Upper lobe of left lung (tissue), 6 donors: Measurements from ENCODE around the gene OSBPL2. TPM values are rescaled to one million over a fixed set of nuclear protein-coding genes. Genes with fewer than 3 reads are reported as not detected.
A peak's percentile ranks its signal among the peaks of the same experiment; 100 is the strongest.

Source experiments
- ATAC-seq, 2 donors: fragments of 200-7000 bp; cut with Tn5 transposase; one replicate each; pipeline ENCODE4 v1.9.1; 2022; ENCODE audit warnings: mild to moderate bottlenecking in 2 of 2, moderate library complexity in 2 of 2; ENCODE audit not compliant: low FRiP score in 2 of 2
- DNase-seq, 2 donors: peaks; one replicate each; pipeline ENCODE4 v3.0.0-alpha.2; 2019 to 2020
- H3K27ac ChIP-seq, 4 donors: fragments of 200-600 bp; sonication (generic); one replicate each; pipeline ENCODE4 v1.5.1; 2016 to 2019
- H3K27me3 ChIP-seq, 4 donors: fragments of 200-600 bp; sonication (generic); one replicate each; pipeline ENCODE4 v1.5.1; 2017 to 2019
- H3K36me3 ChIP-seq, 4 donors: fragments of 200-600 bp; sonication (generic); one replicate each; pipeline ENCODE4 v1.5.1; 2016 to 2019
- H3K4me1 ChIP-seq, 4 donors: fragments of 200-600 bp; sonication (generic); one replicate each; pipeline ENCODE4 v1.5.1; 2018 to 2019
- H3K4me3 ChIP-seq, 4 donors: fragments of 200-600 bp; sonication (generic); one replicate each; pipeline ENCODE4 v1.5.1; 2017 to 2019; ENCODE audit warnings: mild to moderate bottlenecking in 2 of 4, moderate library complexity in 1 of 4
- H3K9me3 ChIP-seq, 4 donors: fragments of 200-600 bp; sonication (generic); one replicate each; pipeline ENCODE4 v1.5.1; 2018 to 2019
- CTCF ChIP-seq, 6 experiments: fragments of 450-650 bp in 4 of 6; fragments of 200-600 bp in 2 of 6; sonication (generic) in 2 of 6; IDR thresholded peaks; one replicate each; pipeline ENCODE4 v1.5.1; 2016 to 2019; ENCODE audit warnings: antibody characterized with exemption in 6 of 6
- EP300 ChIP-seq, 4 donors: sonication (generic); formaldehyde crosslinking; IDR thresholded peaks; one replicate each; pipeline ENCODE4 v1.5.1; 2017; ENCODE audit warnings: antibody characterized with exemption in 4 of 4, control low read depth in 2 of 4
- POLR2A ChIP-seq, 4 donors: fragments of 450-650 bp; IDR thresholded peaks; one replicate each; pipeline ENCODE4 v1.5.1; 2016 to 2017; ENCODE audit warnings: antibody characterized with exemption in 4 of 4, mild to moderate bottlenecking in 2 of 4
- POLR2AphosphoS5 ChIP-seq, 2 donors: sonication (generic); formaldehyde crosslinking; IDR thresholded peaks; one replicate each; pipeline ENCODE4 v1.5.1; 2017; ENCODE audit warnings: antibody characterized with exemption in 2 of 2
- WGBS, 2 donors: methylation state at CpG; one replicate each; pipeline ENCODE4 v1.1.5; 2017 to 2018; 5-methylcytosine and 5-hydroxymethylcytosine counted together
- total RNA-seq, 6 donors: library from RNA; depleted of rRNA in 4 of 6; stranded (reverse); fragments of >200 nt in 4 of 6; gene quantifications; one replicate each; pipeline versions ENCODE4 v1.1.0 to v1.2.1, GENCODE V29; 2016 to 2021
- donor health status: DM: no; HTN: no; CAD: no; lungs with moderate emphysema.
- donor health status: DM: no; HTN: yes; CAD: no; lungs with severe emphysema.

Gene OSBPL2
- total RNA-seq, 6 donors from 2014 or later = 35.7 to 65.0 (median 48.0) TPM

- no peak overlapping the region for H3K27ac ChIP-seq
- DNase-seq = peak in 1 of 2 donors; percentile 73
- no peaks in the 10 kb centered on the region for H3K27me3 ChIP-seq
- H3K4me3 ChIP-seq = no peak overlapping the region
- no peaks in the 10 kb centered on the region for H3K4me1 ChIP-seq
- ATAC-seq = peak; percentile 46 to 56
- WGBS, 2 donors = 92 to 96% methylated on average over 17 to 27 of the region's 29 CpGs
- peaks cover 17 to 88% (median 62%) of the 10 kb centered on the region in 4 donors for H3K36me3 ChIP-seq
- TF ChIP-seq EP300 (IDR thresholded peaks at IDR 0.05) = no peak
- TF ChIP-seq POLR2A (IDR thresholded peaks at IDR 0.05) = no peak
- no peak for TF ChIP-seq POLR2AphosphoS5 (IDR thresholded peaks at IDR 0.05)
- no peak for TF ChIP-seq CTCF (IDR thresholded peaks at IDR 0.05)
- no peaks in the 10 kb centered on the region for H3K9me3 ChIP-seq
Measured at GRCh38 chr20:62291251-62292066, 53.1 kb downstream of the OSBPL2 start.

- no peak for TF ChIP-seq POLR2AphosphoS5 (IDR thresholded peaks at IDR 0.05)
- TF ChIP-seq EP300 (IDR thresholded peaks at IDR 0.05) = no peak
- TF ChIP-seq CTCF (IDR thresholded peaks at IDR 0.05) = no peak
- TF ChIP-seq POLR2A (IDR thresholded peaks at IDR 0.05) = no peak
- peak in 1 of 2 donors; percentile 6 for ATAC-seq
- H3K9me3 ChIP-seq = no peaks in the 10 kb centered on the region
- peaks cover 17 to 91% (median 59%) of the 10 kb centered on the region in 4 donors for H3K36me3 ChIP-seq
- no peaks in the 10 kb centered on the region for H3K27me3 ChIP-seq
- 86 to 92% methylated on average over 11 of the region's 11 CpGs for whole genome bisulfite sequencing, 2 donors
- DNase-seq = no peak
- H3K27ac ChIP-seq = no peak overlapping the region
- H3K4me3 ChIP-seq = no peak overlapping the region
- no peaks in the 10 kb centered on the region for H3K4me1 ChIP-seq
Measured at GRCh38 chr20:62292108-62292507, 53.8 kb downstream of the OSBPL2 start.

GRCh38 chr20:62293111-62293784, 54.9 kb downstream of the OSBPL2 start:
- DNase-seq (no peak), ATAC-seq (no peak)
- Histone ChIP-seq H3K27me3 (no peaks in the 10 kb centered on the region), H3K4me3 (no peak overlapping the region), H3K27ac (no peak overlapping the region), H3K4me1 (no peaks in the 10 kb centered on the region), H3K36me3 (peaks cover 17 to 86% (median 61%) of the 10 kb centered on the region in 4 donors), H3K9me3 (no peaks in the 10 kb centered on the region)
- TF ChIP-seq EP300 (IDR thresholded peaks at IDR 0.05) (no peak), POLR2AphosphoS5 (IDR thresholded peaks at IDR 0.05) (no peak), POLR2A (IDR thresholded peaks at IDR 0.05) (no peak), CTCF (IDR thresholded peaks at IDR 0.05) (no peak)
- WGBS, 2 donors = 92% methylated on average over 19 to 20 of the region's 20 CpGs

GRCh38 chr20:62293946-62294345, 55.6 kb downstream of the OSBPL2 start:
- no peak overlapping the region for H3K4me3 ChIP-seq
- no peak for ATAC-seq
- H3K27me3 ChIP-seq = no peaks in the 10 kb centered on the region
- no peaks in the 10 kb centered on the region for H3K4me1 ChIP-seq
- no peak overlapping the region for H3K27ac ChIP-seq
- no peaks in the 10 kb centered on the region for H3K9me3 ChIP-seq
- H3K36me3 ChIP-seq = peaks cover 17 to 88% (median 58%) of the 10 kb centered on the region in 4 donors
- TF ChIP-seq CTCF (IDR thresholded peaks at IDR 0.05) (no peak), POLR2AphosphoS5 (IDR thresholded peaks at IDR 0.05) (no peak), POLR2A (IDR thresholded peaks at IDR 0.05) (no peak), EP300 (IDR thresholded peaks at IDR 0.05) (no peak)
- DNase-seq = no peak
- 90 to 93% methylated on average over 9 of the region's 9 CpGs for WGBS, 2 donors
